GM18499 (cell line): Measurements from ENCODE around the gene DNAJB6.

Experiments
- ATAC-seq: cut with Tn5 transposase; IDR thresholded peaks from one replicate; pipeline ENCODE4 v1.9.1; 2021; ENCODE audit warnings: moderate number of reproducible peaks; ENCODE audit not compliant: insufficient read depth, unreplicated experiment

DNAJB6 gene

DNA sequence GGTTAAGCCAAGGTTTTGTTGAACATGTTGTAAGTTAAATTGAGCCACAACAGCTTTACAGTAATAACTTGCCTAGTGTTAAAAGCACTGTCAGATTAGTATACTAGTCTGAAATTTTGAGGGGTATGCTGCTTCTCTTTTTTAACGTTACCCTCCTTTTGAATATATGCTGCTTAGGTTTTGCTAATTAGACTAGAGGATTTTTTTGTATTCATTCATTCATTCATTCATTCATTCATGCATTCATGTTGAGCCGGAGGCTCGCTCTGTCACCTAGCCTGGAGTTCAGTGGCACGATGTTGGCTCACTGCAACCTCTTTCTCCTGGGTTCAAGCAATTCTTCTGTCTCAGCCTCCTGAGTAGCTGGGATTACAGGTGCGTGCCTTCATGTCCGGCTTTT lies 24.7 kb downstream of the DNAJB6 start:
- ATAC-seq = no peak

DNA sequence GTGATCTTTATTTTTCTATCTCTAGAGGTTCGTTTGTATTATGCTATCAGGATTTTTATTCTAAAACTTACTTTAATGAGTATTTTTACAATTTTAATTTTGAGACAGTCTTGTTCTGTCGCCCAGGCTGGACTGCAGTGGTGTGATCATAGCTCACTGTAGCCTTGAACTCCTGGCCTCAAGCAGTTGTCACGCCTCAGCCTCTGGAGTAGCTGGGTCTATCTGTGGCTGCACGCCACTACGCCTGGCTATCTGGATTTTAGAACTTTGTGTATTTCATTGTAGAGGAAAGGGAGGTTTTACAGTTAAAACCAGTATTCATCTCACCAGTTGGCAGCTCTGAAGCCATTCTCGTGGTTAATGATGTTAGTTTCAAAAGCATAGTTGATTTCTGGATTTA lies 25.9 kb downstream of the DNAJB6 start:
- no peak for ATAC-seq

GRCh38 chr7:157366722-157367121 lies 29.9 kb downstream of the DNAJB6 start:
- ATAC-seq = no peak

DNA sequence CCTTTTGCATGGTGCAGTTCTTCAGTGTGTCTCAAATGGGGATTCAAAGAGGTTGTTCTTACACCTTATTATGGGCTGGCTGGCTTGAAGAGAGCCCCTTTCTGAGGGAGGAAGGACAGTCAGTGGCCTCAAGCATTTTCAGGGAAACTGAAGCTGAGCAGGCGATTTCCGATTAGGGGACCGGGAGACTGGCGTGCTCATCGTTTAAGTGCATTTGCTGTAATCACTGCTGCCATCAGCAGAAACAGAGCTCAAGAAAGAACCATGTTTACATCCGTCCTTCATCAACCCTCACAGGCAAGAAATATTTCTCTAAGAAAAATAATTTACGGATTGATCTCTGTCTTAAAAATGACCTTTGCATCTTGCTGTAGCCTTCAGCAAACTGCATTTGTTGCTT lies 32.2 kb downstream of the DNAJB6 start:
- ATAC-seq = no peak

- no peak for ATAC-seq
These were observed 33.9 kb downstream of the DNAJB6 start for GRCh38 chr7:157370742-157371141.

- no peak for ATAC-seq
These were observed 34.5 kb downstream of the DNAJB6 start for GRCh38 chr7:157371296-157371695.

DNA sequence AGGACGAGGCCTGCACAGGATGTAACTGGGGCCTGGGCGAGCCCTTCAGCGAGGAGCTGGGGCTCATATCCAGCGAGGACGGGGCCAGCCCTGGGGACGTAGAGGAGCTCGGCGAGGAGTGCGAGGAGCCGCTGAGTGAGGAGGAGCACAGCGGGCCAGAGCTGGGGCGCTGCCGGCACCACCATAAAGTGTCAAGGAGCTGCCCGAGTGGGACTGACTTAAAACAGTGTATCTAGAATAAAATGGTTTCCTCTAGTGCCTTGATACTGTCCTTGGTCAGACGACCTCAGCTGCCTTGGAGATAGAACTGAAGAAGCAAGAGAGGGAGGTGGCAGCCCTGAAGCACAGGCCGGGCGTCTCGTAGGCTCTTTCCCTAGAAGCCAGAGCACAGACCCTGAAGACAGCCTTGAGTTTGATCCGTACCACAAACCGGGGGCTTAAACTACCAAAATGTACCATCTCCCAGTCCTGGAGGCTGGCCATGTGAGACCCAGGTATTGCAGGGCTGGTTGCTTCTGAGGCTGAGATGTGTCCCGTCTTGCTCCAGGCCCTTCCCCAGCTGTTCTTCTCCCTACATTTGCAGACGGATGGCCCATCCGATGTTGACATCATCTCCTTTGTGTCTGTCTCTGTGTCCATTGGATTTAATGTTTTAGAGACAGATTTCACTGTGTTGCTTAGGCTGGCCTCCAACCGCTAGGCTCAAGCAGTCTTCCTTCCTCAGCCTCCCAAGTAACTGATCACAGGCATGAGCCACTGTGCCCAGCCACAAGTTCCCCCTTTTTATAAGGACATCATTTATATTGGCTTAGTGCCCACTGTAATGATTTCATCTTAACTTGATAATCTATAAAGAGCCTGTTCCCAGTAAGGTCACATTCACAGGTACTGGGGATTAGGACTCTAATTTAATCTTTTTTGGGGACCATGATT lies 35.8 kb downstream of the DNAJB6 start:
- ATAC-seq = no peak

DNA sequence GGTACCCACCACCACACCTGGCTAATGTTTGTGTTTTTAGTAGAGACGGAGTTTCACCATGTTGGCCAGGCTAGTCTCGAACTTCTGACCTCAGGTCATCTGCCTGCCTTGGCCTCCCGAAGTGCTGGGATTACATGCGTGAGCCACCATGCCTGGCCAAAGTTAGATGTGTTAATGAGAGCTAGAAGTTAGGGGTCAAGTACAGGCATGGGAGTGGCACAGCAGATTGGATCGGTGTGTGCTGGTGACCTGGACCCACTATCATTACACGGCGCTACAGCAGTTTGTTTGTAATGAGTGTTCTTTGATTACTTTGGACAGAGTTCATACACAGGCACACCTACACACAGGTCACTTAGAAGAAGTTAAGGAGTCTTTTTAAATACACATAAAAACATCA lies 36.7 kb downstream of the DNAJB6 start:
- no peak for ATAC-seq

- ATAC-seq = no peak
These were observed 38.6 kb downstream of the DNAJB6 start for GRCh38 chr7:157375410-157375809.

- no peak for ATAC-seq
These were observed 40.8 kb downstream of the DNAJB6 start for GRCh38 chr7:157377436-157378124.

GRCh38 chr7:157378390-157378789 lies 41.6 kb downstream of the DNAJB6 start:
- no peak for ATAC-seq

- ATAC-seq = no peak
These were observed 42.7 kb downstream of the DNAJB6 start for GRCh38 chr7:157379493-157379892.

DNA sequence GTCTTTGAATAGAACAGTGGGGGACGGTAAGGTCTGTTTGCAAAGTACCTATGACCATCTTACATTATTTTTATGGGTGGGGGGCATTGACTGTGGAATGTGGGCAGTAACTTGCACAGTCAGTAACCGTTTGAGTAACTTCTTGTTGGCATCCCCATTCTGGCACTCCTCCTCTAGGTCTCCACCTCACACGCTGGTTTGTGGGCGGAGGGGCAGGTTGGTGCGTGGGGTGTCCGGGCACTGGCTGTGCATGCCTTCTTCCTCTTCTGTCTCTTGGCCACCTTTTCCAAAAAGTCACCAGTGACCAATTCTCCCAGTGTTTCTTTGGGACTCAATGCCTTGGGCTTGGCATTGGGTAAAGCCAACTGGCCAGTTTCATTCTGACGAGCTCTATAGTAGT lies 43.6 kb downstream of the DNAJB6 start:
- no peak for ATAC-seq

DNA sequence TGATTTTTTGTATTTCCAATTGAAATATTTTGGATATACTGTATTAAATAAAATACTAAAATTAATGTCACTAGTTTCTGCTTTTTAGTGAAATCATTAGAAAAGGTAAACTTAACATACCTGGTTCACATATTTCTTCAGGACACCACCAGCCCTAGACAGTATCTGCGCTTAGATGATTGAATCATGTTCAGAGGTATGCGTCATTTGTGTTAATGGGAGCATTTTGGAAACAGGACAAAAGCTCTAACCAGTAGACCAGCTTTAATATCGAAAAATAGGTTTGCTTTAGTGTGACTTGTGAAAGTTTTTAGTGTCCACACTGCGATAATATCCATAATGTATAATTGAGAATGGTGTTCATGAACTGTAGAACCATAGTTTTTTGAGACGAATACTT lies 47.1 kb downstream of the DNAJB6 start:
- ATAC-seq = no peak

DNA sequence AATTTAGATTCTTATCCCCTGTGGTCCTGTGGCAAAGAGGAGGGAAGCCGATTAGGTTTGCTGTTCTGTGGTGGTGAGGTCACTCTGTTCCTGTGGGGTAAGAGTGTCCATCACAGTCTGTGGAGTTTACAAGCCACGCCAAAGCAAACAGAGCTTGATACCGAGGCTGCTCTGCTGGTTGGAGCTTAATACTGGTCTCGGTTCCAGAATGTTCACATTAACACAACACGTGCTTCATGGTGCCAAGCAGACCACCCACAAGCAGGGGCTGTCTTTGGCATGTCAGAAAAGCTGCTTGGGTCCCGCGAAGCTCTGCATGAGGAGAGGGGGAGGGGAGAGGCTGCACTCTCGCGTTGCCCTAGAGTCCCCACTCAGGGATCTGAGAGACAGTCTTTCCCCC lies 47.5 kb downstream of the DNAJB6 start:
- no peak for ATAC-seq

DNA sequence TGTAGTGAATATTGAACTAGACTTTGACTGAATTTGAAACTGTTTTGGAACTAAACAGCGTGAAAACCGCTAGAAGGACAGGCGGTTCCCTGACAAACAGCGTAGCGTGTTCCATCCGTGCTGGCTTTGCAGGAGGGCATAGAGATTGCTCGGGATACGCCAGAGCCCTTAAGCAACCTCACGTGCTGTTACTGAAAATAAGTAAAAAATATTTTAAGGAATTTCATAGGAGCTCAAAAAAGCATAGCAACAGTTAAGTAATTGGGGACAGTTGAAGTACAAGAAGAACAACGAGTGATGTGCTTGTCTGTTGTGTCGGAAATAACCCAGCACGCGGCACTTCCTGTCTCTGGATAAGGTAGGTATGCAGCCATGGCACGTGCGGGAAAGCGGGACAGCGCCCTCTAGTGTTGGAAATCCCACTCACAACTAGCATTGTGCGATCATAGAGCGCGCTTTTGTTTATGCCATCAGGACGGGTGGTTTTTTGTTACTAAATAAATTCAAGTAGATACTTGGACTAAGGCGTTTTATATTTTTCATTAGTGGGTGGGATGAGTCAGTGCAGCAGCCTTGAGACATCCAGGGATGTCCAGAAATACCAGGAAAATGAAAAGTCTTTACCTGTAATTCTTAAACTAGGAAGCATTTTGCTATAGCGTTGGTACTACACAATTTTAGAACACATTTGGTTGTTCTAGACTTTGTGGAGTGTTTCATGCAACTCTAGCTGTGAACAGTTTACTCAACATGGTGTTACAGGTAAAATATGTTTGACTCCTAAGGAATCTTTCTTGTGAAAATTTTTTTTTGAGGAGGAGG lies 50.4 kb downstream of the DNAJB6 start:
- ATAC-seq = peak; percentile 93

- ATAC-seq = no peak
These were observed 51.5 kb downstream of the DNAJB6 start for GRCh38 chr7:157388301-157388700.

- no peak for ATAC-seq
These were observed 53.3 kb downstream of the DNAJB6 start for GRCh38 chr7:157389951-157390730.

- ATAC-seq = no peak
These were observed 54.4 kb downstream of the DNAJB6 start for GRCh38 chr7:157391036-157391710.
